DOHH2 (cell line): ENCODE measurements around the gene CNKSR2.

Source experiments
- H3F3A ChIP-seq: fragments of 200-600 bp; sonication (generic), shearing (Covaris generic); 2 replicates; pipeline ENCODE4 v1.6.0; 2016; ENCODE audit warnings: antibody characterized with exemption, mild to moderate bottlenecking; ENCODE audit not compliant: control insufficient read depth, insufficient read depth
- H3K27ac ChIP-seq: fragments of 200-600 bp; sonication (generic); 2 replicates; pipeline ENCODE4 v1.5.1; 2014; ENCODE audit warnings: low read depth, mild to moderate bottlenecking, low read length, moderate library complexity
- H3K27me3 ChIP-seq: fragments of 200-600 bp; sonication (generic); 2 replicates; pipeline ENCODE4 v1.6.1; 2014; ENCODE audit warnings: mild to moderate bottlenecking, low read length, mixed read lengths; ENCODE audit not compliant: control insufficient read depth
- H3K36me3 ChIP-seq: fragments of 200-600 bp; sonication (generic); 2 replicates; pipeline ENCODE4 v1.6.1; 2014; ENCODE audit warnings: mild to moderate bottlenecking, low read length, moderate library complexity, mixed read lengths; ENCODE audit not compliant: control insufficient read depth
- H3K4me1 ChIP-seq: fragments of 200-600 bp; sonication (generic); 2 replicates; pipeline ENCODE4 v1.6.1; 2014; ENCODE audit warnings: mild to moderate bottlenecking, low read length, mixed read lengths; ENCODE audit not compliant: control insufficient read depth
- H3K4me2 ChIP-seq: fragments of 200-600 bp; sonication (generic); 2 replicates; pipeline ENCODE4 v1.6.0; 2014; ENCODE audit warnings: mild to moderate bottlenecking, low read length, moderate library complexity
- H3K4me3 ChIP-seq: fragments of 200-600 bp; sonication (generic); 2 replicates; pipeline ENCODE4 v1.5.1; 2014; ENCODE audit warnings: mild to moderate bottlenecking, low read length, mixed read lengths
- H3K79me2 ChIP-seq: fragments of 200-600 bp; sonication (generic); 2 replicates; pipeline ENCODE4 v1.6.1; 2014; ENCODE audit warnings: mild to moderate bottlenecking, low read length, mixed read lengths; ENCODE audit not compliant: control insufficient read depth
- H3K9me2 ChIP-seq: fragments of 200-600 bp; sonication (generic); replicated peaks from 2 replicates; pipeline ENCODE4 v1.6.1; 2014; ENCODE audit warnings: mild to moderate bottlenecking, low read length, mixed read lengths; ENCODE audit not compliant: control insufficient read depth
- H3K9me3 ChIP-seq: fragments of 200-600 bp; sonication (generic); 2 replicates; pipeline ENCODE4 v1.6.1; 2014; ENCODE audit warnings: antibody characterized with exemption, low read length, mixed read lengths; ENCODE audit not compliant: control insufficient read depth, insufficient read depth
- H4K20me1 ChIP-seq: fragments of 200-600 bp; sonication (generic); 2 replicates; pipeline ENCODE4 v1.6.0; 2014; ENCODE audit warnings: low read depth, mild to moderate bottlenecking, antibody characterized with exemption, low read length, moderate library complexity; ENCODE audit not compliant: control insufficient read depth, insufficient read depth
- EZH2phosphoT487 ChIP-seq: fragments of 200-600 bp; sonication (generic); IDR thresholded peaks from 2 replicates; pipeline ENCODE4 v1.6.1; 2017; ENCODE audit warnings: borderline replicate concordance, mild to moderate bottlenecking, antibody characterized with exemption, low read length, moderate library complexity, mixed read lengths
- TF ChIP-seq, protein P1 (sequence below): fragments of 200-600 bp; sonication (generic); IDR thresholded peaks from one replicate; pipeline ENCODE4 v1.5.1; 2014; ENCODE audit warnings: antibody characterized with exemption, mild to moderate bottlenecking, low read depth, low read length; ENCODE audit not compliant: poor library complexity, severe bottlenecking

The CNKSR2 gene

GRCh38 chrX:21487832-21488231 is 113.6 kb downstream of the CNKSR2 start:
- H3K79me2 ChIP-seq: no peaks in the 10 kb centered on the region
- H3F3A ChIP-seq: no peaks in the 10 kb centered on the region
- H3K9me2 ChIP-seq: no peaks in the 10 kb centered on the region
- no peak overlapping the region for H3K4me2 ChIP-seq
- no peaks in the 10 kb centered on the region for H3K27me3 ChIP-seq
- no peak overlapping the region for H3K4me3 ChIP-seq
- no peaks in the 10 kb centered on the region for H3K36me3 ChIP-seq
- no peaks in the 10 kb centered on the region for H3K4me1 ChIP-seq
- no peaks in the 10 kb centered on the region for H3K9me3 ChIP-seq
- H3K27ac ChIP-seq: no peak overlapping the region
- TF ChIP-seq, protein P1, sequence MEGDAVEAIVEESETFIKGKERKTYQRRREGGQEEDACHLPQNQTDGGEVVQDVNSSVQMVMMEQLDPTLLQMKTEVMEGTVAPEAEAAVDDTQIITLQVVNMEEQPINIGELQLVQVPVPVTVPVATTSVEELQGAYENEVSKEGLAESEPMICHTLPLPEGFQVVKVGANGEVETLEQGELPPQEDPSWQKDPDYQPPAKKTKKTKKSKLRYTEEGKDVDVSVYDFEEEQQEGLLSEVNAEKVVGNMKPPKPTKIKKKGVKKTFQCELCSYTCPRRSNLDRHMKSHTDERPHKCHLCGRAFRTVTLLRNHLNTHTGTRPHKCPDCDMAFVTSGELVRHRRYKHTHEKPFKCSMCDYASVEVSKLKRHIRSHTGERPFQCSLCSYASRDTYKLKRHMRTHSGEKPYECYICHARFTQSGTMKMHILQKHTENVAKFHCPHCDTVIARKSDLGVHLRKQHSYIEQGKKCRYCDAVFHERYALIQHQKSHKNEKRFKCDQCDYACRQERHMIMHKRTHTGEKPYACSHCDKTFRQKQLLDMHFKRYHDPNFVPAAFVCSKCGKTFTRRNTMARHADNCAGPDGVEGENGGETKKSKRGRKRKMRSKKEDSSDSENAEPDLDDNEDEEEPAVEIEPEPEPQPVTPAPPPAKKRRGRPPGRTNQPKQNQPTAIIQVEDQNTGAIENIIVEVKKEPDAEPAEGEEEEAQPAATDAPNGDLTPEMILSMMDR: no peak
- no peak for TF ChIP-seq EZH2phosphoT487
- H4K20me1 ChIP-seq: no peaks in the 10 kb centered on the region

DNA sequence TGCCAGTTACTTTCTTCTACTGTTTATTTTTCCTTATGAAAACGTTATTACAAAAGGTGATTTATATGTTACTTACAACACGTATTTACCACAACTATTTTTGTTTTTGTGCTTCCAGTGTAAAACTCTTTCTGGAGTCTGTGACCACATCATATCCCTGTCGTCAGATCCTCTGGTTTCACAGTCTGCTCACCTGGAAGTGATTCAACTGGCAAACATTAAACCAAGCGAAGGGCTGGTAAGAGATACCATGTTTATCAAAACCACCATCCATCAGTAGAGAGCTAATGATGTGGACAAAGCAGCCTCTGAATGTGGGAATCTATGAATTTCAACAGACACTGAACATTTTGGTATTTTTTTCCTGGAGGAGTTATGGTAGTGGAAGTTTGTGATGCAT is 116.1 kb downstream of the CNKSR2 start:
- Histone ChIP-seq H3K9me3 (no peaks in the 10 kb centered on the region), H3K4me1 (no peaks in the 10 kb centered on the region), H3F3A (no peaks in the 10 kb centered on the region), H4K20me1 (no peaks in the 10 kb centered on the region), H3K4me3 (no peak overlapping the region), H3K36me3 (no peaks in the 10 kb centered on the region), H3K4me2 (no peak overlapping the region), H3K9me2 (no peaks in the 10 kb centered on the region), H3K27me3 (no peaks in the 10 kb centered on the region), H3K79me2 (no peaks in the 10 kb centered on the region), H3K27ac (no peak overlapping the region)
- TF ChIP-seq, protein P1: no peak
- no peak for TF ChIP-seq EZH2phosphoT487

- Histone ChIP-seq H3K9me2 (no peaks in the 10 kb centered on the region), H3K36me3 (no peaks in the 10 kb centered on the region), H3K4me1 (no peaks in the 10 kb centered on the region), H3K4me2 (no peak overlapping the region), H3F3A (no peaks in the 10 kb centered on the region), H3K27me3 (no peaks in the 10 kb centered on the region), H4K20me1 (no peaks in the 10 kb centered on the region), H3K4me3 (no peak overlapping the region), H3K27ac (no peak overlapping the region), H3K79me2 (no peaks in the 10 kb centered on the region), H3K9me3 (no peaks in the 10 kb centered on the region)
- TF ChIP-seq, protein P1: no peak
- no peak for TF ChIP-seq EZH2phosphoT487
Observed at GRCh38 chrX:21493226-21493830, 119.1 kb downstream of the CNKSR2 start.
